Stimulated activated naive CD8-positive, alpha-beta T cell treated with anti-CD3 and anti-CD28 coated beads, Interleukin-15, amount 100 ng/mL, for 72 hours (primary cell): ENCODE measurements around the gene RAB14.

ENCODE experiments used
- ATAC-seq: fragments of 150-1000 bp; cut with Tn5 transposase; 2 replicates; pipeline ENCODE4 v1.10.0; 2021; ENCODE audit warnings: mild to moderate bottlenecking, moderate library complexity
- DNase-seq, 2 donors: peaks; one replicate each; pipeline ENCODE4 v3.0.0; 2021 to 2022
- H3K27ac Mint-ChIP-seq, 2 donors: one replicate each; pipeline ENCODE4 v1.8.0; 2022; ENCODE audit warnings: mild to moderate bottlenecking in 2 of 2, mixed read lengths in 2 of 2, moderate library complexity in 2 of 2
- H3K27me3 Mint-ChIP-seq: one replicate; pipeline ENCODE4 v1.8.0; 2022; ENCODE audit warnings: mixed read lengths
- H3K4me1 Mint-ChIP-seq: one replicate; pipeline ENCODE4 v1.8.0; 2022; ENCODE audit warnings: mild to moderate bottlenecking, mixed read lengths
- H3K4me3 Mint-ChIP-seq, 2 donors: one replicate each; pipeline ENCODE4 v1.8.0; 2022; ENCODE audit warnings: mild to moderate bottlenecking in 2 of 2, mixed read lengths in 2 of 2, moderate library complexity in 1 of 2
- H3K9me3 Mint-ChIP-seq, 2 donors: one replicate each; pipeline ENCODE4 v1.8.0; 2022; ENCODE audit warnings: mixed read lengths in 2 of 2

The RAB14 gene

DNA sequence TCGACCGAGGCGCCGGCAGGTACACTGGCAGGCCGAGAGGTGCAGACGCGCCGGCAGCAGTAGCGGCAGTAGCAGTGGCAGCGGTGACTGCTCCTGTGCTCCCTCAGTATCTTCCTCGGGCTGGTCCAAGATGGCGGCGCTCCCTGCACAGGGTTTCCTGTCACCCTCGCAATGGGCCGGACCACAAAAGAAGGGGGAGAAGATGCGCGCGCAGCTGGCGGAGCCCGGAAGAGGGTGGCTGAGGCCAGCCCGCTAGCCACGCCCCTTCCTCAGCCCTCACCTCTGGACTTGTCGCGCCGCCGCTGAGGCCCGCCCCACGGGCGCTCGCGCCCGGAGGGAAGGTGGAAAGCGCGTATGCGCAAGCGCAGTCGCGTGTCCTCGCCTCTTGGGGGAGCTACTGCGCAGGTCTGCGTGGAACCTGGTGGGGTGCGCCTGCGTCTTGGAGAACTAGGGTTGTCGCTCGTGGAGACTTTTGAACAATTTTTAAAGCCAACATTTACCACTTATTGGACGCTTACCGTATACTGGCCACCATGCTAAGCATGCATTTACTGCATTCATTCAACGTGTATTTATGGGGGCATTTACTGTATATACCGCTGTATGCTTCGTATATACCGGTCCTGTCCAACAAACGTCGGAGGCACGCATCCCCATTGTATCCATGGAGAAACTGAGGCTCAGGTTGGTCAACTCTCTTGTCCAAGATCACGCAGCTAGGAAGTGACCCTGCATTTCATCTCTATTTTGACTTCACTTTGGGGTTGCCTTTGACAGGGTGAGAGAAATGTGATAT lies at the start of gene RAB14:
Gene RAB14 (minus strand): TSS at position 132 of the 796 bp plus-strand sequence. CDS start 8,457 bp downstream, outside the sequence.
- DNase-seq = peak; percentile 100
- peak; percentile 91 for ATAC-seq
- peaks cover 50% of the 10 kb centered on the region for H3K4me1 Mint-ChIP-seq
- peak within 1 kb of the TSS; percentile 95 for H3K27ac Mint-ChIP-seq
- H3K9me3 Mint-ChIP-seq = no peaks in the 10 kb centered on the region
- no peaks in the 10 kb centered on the region for H3K27me3 Mint-ChIP-seq
- H3K4me3 Mint-ChIP-seq = peak within 1 kb of the TSS; percentile 96

DNA sequence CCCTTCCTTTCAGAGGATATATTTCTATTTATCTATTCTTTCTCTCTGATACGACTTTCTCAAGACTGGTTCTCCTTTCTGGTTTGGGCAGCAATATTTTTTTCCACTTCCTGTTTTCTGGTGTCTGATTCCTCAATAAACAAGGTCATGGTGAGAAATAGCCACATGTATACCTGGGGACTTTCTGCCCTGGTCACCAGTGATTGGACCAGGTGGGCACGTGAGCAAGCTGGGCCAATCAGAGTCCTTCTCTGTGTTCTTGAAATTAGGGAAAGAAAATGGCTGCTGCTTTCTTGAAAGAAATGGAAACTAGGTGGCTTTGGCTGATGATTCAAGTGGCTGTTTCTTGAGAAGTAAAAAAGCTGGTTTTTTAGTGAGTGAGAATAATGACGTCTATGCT lies 47.9 kb upstream of the RAB14 start:
- no peaks in the 10 kb centered on the region for H3K4me1 Mint-ChIP-seq
- no peak overlapping the region for H3K27ac Mint-ChIP-seq
- DNase-seq = no peak
- no peak overlapping the region for H3K4me3 Mint-ChIP-seq
- peaks cover 0 to 8% of the 10 kb centered on the region in 2 donors for H3K9me3 Mint-ChIP-seq
- no peaks in the 10 kb centered on the region for H3K27me3 Mint-ChIP-seq
- no peak for ATAC-seq

DNA sequence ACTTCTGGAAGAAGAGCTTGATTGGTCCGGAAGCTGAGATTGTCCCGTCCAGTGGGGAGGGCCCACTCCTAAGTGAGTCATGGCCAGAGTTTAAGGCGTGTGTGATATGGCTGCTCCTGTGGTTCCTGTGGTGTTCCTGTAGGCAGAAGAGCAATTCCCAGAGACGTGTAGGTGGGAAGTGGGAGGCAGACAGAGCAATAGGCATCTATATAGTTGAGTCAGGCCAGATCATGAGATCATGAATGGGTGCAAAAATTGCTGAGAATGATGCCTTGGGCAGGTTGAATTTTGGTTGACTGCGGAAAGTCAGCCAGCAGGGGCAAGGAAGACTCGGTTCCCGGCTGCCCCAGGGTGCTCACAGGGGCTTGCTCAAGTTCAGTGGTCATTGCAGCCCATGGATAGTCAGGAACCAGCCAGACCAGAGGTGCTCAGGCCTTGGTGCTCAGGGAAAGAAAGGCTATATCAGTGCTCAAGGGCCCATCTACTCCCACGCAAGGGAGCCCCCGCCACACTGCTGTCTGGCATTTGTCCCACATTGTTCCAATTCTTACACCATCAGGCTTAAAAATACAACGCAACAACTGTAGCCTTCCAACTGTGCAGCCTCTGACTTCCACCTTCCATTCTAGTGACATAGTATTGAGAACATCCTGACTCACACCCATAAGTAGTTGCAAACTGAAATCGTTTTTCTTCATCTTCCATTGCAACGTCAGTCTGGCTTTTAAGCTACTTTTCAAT lies 45.3 kb upstream of the RAB14 start:
- ATAC-seq (no peak), DNase-seq (no peak)
- no peaks in the 10 kb centered on the region for H3K27me3 Mint-ChIP-seq
- H3K9me3 Mint-ChIP-seq = peaks cover 0 to 8% of the 10 kb centered on the region in 2 donors
- H3K27ac Mint-ChIP-seq = no peak overlapping the region
- H3K4me1 Mint-ChIP-seq = no peaks in the 10 kb centered on the region
- no peak overlapping the region for H3K4me3 Mint-ChIP-seq

DNA sequence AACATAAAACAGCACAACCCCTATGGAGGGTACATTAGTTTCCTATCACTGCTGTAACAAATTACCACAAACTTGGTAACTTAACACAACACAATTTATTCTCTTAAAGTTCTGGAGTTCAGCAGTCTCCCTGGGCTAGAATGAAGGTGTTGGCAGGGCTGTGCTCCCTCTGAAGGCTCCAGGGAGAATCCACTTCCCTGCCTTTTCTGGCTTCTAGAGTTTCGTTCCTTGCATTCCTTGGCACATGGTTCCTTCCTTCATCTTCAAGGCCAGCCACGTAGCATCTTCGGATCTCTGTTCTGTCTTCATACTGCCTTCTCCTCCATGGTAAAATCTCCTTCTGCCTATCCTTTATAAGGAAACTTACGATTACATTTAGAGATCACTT lies 41.3 kb upstream of the RAB14 start:
- no peaks in the 10 kb centered on the region for H3K27me3 Mint-ChIP-seq
- H3K4me1 Mint-ChIP-seq = no peaks in the 10 kb centered on the region
- H3K27ac Mint-ChIP-seq = no peak overlapping the region
- ATAC-seq = no peak
- no peak for DNase-seq
- no peaks in the 10 kb centered on the region for H3K9me3 Mint-ChIP-seq
- no peak overlapping the region for H3K4me3 Mint-ChIP-seq

DNA sequence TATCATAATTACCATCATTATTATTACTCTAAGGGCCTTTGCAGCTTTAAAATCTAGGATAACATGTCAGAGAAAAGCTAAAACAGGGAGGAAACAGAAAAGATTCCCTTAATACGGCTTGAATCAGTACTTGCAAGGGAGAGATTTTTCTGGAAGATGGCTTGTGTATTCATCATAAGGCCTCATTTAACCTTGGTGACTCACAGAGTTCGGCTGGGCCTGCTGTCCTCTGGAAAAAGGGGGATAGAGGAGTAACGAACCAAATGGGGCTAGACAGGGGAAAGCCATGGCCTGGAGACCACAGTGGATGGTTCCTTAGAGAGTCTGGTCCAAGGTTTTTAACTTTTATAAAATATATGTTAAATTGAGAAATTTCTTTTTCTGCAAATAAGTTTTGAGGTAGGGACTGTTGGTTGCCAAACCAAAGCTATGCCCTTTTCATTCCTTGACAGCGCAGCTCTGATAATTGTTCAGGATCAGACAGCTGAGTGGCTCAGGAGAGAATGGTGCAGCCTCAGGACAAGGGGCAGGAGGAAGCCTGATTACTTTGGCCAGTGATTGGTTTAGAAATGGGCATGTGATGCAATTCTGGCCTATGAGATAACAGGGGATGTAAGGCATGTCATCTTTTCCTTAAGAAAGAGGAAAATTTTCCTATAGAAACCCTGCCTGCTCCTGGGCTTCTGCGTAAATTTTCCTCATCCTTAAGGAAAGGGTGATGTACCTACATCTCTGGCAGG lies 40.7 kb upstream of the RAB14 start:
- ATAC-seq (no peak), DNase-seq (no peak)
- Mint-ChIP-seq H3K27ac (no peak overlapping the region), H3K9me3 (no peaks in the 10 kb centered on the region), H3K4me3 (no peak overlapping the region), H3K4me1 (no peaks in the 10 kb centered on the region), H3K27me3 (no peaks in the 10 kb centered on the region)

DNA sequence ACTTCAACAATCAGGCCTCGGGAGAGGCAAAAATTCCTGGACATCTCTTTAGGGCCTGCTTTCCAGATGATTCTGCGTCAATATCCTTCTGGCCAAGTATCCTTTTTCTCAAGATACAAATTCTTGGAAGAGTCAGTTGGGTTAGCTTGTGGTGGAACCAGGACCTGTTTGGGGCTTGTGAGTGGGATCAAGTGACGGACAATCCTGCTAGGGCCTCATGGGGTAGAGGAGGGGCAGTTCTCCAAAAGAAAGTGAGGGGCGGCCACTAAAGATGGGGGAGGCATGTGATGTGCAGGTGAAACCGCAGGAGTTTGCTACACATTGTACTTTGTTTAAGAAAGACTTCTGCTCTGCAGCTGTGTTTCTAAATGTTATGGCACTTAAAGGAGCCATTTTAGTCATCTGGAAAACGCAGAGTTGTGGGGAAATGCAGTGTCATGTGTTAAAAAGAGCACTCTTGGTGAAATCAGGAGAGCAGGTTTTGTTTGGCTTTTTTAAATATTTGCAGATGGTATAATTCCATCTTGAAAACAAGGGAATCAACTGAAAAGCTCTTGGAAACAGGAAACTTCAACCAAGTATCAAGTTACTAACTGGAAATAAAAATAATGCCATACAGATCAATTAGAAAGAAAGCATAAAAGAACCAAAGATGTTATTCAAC lies 38.9 kb upstream of the RAB14 start:
- H3K4me3 Mint-ChIP-seq = no peak overlapping the region
- no peaks in the 10 kb centered on the region for H3K9me3 Mint-ChIP-seq
- no peak for DNase-seq
- no peaks in the 10 kb centered on the region for H3K4me1 Mint-ChIP-seq
- no peak for ATAC-seq
- no peak overlapping the region for H3K27ac Mint-ChIP-seq
- H3K27me3 Mint-ChIP-seq = no peaks in the 10 kb centered on the region

DNA sequence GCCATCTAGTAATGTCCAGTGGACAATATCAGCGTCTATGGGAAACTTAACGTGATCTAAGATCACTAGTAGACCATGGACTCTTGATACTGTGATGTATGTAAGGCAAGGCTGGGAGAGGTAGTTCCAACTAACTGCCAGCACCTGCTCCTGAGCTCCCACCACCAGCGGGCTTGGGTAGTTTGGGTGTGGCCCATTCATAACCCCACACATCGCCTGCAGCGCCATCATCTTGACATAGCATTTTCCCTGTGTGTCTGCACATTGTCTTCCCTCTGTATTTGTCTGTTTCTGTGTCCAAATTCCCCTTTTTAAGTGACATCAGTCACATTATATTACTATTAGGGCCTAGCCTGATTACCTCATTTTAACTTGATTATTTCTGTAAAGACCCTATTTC lies 38.2 kb upstream of the RAB14 start:
- H3K4me1 Mint-ChIP-seq = no peaks in the 10 kb centered on the region
- DNase-seq (no peak), ATAC-seq (no peak)
- no peaks in the 10 kb centered on the region for H3K27me3 Mint-ChIP-seq
- H3K27ac Mint-ChIP-seq = no peak overlapping the region
- H3K4me3 Mint-ChIP-seq = no peak overlapping the region
- no peaks in the 10 kb centered on the region for H3K9me3 Mint-ChIP-seq

DNA sequence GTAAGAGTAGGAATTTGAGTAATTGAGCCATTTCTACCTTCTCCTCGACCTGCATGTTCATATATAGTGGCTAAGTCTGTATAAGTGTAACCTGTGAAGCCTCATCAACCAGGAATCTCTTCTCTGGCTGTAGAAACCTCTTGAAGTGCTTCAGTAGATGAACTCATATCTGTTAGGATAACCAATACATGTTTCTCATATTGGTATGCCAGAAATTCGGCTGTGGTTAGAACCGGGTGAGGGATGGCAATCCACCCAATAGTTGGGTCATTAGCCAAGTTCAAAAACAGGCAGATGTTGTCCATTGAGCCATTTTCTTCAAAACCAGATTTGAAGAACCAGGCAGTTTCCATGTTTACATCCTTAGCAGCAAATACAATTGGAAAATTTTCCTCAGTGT lies 37.4 kb upstream of the RAB14 start:
- no peak for DNase-seq
- Mint-ChIP-seq H3K27ac (no peak overlapping the region), H3K9me3 (no peaks in the 10 kb centered on the region), H3K27me3 (no peaks in the 10 kb centered on the region), H3K4me1 (no peaks in the 10 kb centered on the region), H3K4me3 (no peak overlapping the region)
- ATAC-seq = no peak

DNA sequence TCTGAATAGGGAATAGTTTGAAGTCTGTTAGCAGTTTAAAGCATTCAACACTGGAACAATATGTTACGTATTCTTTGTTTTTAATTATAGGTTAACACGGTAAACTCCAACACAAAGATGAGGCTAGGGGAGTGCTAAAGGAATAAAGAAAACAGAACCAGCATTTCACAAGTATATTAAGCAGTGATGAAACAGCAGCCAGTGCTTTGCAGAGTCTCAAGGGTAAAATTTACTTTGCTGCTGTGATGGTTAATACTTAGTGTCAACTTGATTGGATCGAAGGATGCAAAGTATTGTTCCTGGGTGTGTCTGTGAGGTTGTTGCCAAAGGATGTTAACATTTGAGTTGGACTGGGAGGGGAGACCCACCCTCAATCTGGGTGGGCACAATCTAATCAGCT lies 36.2 kb upstream of the RAB14 start:
- H3K27me3 Mint-ChIP-seq = no peaks in the 10 kb centered on the region
- no peak for DNase-seq
- H3K27ac Mint-ChIP-seq = no peak overlapping the region
- no peaks in the 10 kb centered on the region for H3K9me3 Mint-ChIP-seq
- H3K4me3 Mint-ChIP-seq = no peak overlapping the region
- H3K4me1 Mint-ChIP-seq = no peaks in the 10 kb centered on the region
- no peak for ATAC-seq

DNA sequence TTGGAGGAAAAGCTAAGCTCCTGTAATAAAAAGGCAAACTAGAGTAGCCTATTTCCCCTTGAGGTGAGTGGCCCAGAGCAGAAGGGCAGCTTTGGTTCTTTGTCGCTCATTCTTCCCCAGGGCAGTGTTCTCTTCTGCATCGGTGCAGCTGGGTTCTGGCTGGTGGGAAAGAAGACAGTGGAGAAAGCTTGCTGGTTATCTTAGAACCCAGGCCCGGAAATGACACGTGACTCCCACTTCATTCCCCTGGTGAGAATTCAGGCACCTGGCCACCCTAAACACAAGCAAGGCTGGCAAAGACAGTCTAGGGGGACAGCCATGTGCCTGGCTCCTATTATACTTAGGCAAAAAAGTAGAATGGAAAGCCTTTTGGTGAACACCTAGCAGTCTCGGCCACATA lies 33.8 kb upstream of the RAB14 start:
- no peaks in the 10 kb centered on the region for H3K27me3 Mint-ChIP-seq
- H3K9me3 Mint-ChIP-seq = no peaks in the 10 kb centered on the region
- ATAC-seq (no peak), DNase-seq (no peak)
- no peak overlapping the region for H3K27ac Mint-ChIP-seq
- no peaks in the 10 kb centered on the region for H3K4me1 Mint-ChIP-seq
- H3K4me3 Mint-ChIP-seq = no peak overlapping the region

DNA sequence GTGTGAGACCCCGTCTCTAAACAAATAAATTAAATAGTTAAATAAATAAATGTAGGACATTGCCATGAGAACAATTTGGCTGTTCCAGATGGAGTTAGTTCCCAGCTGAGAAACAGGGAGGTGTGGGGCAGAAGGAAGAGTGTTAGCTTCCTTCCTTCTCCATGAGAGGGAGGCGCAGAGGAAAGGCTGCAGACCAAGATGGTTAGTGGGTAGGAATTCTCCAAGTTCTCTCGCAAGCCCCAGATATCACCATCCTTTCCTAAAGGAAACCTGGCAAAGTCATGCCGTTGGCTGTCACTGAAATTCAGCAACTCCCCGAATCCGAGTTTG lies 33.1 kb upstream of the RAB14 start:
- no peaks in the 10 kb centered on the region for H3K9me3 Mint-ChIP-seq
- H3K27me3 Mint-ChIP-seq = no peaks in the 10 kb centered on the region
- no peaks in the 10 kb centered on the region for H3K4me1 Mint-ChIP-seq
- H3K27ac Mint-ChIP-seq = no peak overlapping the region
- H3K4me3 Mint-ChIP-seq = no peak overlapping the region
- DNase-seq (no peak), ATAC-seq (no peak)

DNA sequence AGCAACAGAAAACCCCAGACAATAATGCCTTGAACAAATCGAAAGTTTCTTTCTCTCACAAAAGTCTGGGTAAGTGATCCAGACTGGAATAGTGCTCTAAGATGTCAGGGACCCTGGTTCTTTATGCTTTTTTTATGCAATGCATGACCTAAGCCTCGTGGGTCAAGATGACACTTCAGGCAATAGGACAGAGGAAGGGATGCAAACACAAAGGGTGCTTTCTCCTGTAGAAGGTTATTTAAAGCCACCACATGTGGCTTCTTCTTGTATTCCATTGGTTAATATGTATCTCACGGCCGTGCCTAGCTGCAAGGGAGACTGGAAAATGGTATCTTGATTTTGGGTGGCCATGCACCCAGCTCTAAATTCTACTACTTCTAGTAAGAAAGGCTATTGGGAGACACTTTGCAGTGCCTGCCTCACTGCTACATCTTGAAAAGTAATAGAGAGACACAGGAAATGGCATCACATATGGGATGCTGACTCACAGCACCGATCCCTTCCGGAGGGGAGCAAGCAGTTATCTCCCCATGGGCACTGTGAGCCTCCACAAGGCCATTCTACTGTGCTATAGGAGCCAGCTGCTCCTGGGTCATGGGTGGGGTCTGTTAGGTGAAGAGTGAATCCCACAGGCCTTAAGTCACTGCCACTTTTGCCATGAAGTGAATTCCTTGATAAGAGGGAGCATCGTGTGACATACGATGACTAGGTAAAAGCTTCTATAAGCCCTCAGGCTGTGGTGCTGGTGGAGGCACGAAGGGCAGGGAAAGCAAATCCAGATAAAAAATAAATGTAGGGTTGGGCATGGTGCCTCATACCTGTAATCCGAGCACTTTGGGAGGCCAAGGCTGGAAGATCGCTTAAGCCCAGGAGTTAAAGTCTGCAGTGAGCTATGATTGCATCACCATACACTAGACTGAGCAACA lies 32.5 kb upstream of the RAB14 start:
- no peaks in the 10 kb centered on the region for H3K9me3 Mint-ChIP-seq
- no peak overlapping the region for H3K4me3 Mint-ChIP-seq
- H3K27me3 Mint-ChIP-seq = no peaks in the 10 kb centered on the region
- DNase-seq = no peak
- H3K27ac Mint-ChIP-seq = no peak overlapping the region
- no peak for ATAC-seq
- H3K4me1 Mint-ChIP-seq = no peaks in the 10 kb centered on the region

DNA sequence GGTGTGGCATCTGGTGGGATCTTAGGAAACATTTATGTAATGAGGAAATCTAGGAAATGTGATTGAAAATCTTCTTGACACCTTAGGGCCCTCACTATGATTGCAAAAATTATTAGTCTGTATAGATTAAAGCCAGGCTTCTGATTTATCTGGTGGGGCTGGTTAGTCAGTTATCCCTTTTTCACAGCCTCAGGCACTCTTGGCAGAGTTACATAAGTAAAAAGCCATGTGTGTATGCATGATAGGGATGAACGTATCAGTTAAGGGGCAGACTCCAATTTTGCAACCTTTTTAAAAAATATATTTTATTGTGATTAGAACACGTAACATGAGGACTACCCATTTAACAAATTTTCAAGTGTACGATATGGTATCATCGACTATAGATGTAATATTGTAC lies 30.6 kb upstream of the RAB14 start:
- no peak for DNase-seq
- no peak overlapping the region for H3K4me3 Mint-ChIP-seq
- ATAC-seq = no peak
- no peaks in the 10 kb centered on the region for H3K4me1 Mint-ChIP-seq
- no peaks in the 10 kb centered on the region for H3K27me3 Mint-ChIP-seq
- no peaks in the 10 kb centered on the region for H3K9me3 Mint-ChIP-seq
- no peak overlapping the region for H3K27ac Mint-ChIP-seq

DNA sequence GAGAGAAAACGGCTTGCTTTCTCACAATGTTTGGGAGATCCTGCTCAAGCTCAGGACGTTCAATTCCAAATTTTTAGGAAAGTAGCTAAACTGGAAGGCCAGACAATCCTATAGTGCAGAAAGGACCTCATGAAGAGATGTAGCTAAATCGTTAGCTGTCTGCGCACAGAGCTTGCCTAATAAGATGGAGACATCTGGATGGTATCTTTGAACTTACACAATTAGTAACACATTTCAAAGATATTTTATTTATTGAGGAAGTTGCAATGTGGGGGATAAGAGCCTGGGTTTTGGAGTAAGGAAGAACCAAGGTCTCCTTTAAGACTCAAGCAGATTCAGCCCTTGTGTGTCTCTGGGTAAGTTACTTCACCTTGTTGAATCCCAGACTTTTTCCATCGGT lies 28.6 kb upstream of the RAB14 start:
- H3K27me3 Mint-ChIP-seq = no peaks in the 10 kb centered on the region
- ATAC-seq = no peak
- no peak for DNase-seq
- no peaks in the 10 kb centered on the region for H3K4me1 Mint-ChIP-seq
- no peaks in the 10 kb centered on the region for H3K9me3 Mint-ChIP-seq
- no peak overlapping the region for H3K4me3 Mint-ChIP-seq
- no peak overlapping the region for H3K27ac Mint-ChIP-seq

DNA sequence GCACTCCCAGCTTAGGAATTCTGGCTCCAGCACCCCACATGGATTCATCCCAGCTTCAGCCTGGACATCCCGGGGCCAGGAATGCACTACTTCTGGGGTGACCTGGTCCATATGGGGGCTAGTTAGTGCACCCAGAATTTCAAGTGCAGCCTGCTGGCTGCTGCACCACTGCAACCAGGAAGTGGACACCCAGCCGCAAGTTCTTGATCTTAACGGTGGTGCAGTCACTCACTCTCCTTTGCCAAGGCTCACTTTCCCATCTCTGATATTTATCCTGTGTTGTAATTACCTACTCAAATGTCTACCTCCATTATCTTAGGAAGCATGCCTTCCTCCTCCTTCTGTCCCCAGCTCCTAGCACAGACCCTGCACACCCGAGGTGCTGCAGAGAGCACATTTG lies 26.2 kb upstream of the RAB14 start:
- H3K27ac Mint-ChIP-seq = peak overlapping the region in 1 of 2 donors; percentile 25
- no peaks in the 10 kb centered on the region for H3K4me1 Mint-ChIP-seq
- no peak overlapping the region for H3K4me3 Mint-ChIP-seq
- H3K9me3 Mint-ChIP-seq = no peaks in the 10 kb centered on the region
- ATAC-seq = no peak
- no peaks in the 10 kb centered on the region for H3K27me3 Mint-ChIP-seq
- no peak for DNase-seq
